ENCODE measurements around the gene RAB11A.

DNA sequence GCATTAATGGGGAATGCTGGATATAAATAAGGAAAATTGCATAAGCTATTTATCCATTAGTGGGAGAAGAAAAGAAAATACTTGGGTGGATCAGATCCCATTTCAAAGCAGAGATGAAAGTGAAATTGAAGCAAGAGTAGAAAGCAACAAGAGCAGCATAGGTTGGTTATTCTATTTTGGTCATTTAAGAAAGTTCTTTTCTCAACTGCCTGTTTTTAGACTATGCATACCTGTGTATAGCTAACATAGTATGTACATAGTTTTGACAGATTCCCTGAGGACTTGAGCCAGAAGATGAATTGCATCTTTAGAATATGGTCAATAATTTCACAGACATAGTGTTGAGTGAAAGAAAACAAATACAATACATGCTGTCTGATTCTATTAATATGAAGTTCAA is 48.2 kb upstream of the RAB11A start:
- TF ChIP-seq CTCF (IDR thresholded peaks at IDR 0.05; ENCODE audit: low read depth, low read length): no peak
- TF ChIP-seq EZH2phosphoT487 (IDR thresholded peaks at IDR 0.05; ENCODE audit: low read depth): no peak
